Measurements from ENCODE around the gene KCTD17. TPM values are rescaled to one million over a fixed set of nuclear protein-coding genes. Genes with fewer than 3 reads are reported as not detected.
A peak's percentile ranks its signal among the peaks of the same experiment; 100 is the strongest.

KCTD17 gene
- total RNA-seq, 1 experiment from 2014 or later, result 19.8 TPM

DNA sequence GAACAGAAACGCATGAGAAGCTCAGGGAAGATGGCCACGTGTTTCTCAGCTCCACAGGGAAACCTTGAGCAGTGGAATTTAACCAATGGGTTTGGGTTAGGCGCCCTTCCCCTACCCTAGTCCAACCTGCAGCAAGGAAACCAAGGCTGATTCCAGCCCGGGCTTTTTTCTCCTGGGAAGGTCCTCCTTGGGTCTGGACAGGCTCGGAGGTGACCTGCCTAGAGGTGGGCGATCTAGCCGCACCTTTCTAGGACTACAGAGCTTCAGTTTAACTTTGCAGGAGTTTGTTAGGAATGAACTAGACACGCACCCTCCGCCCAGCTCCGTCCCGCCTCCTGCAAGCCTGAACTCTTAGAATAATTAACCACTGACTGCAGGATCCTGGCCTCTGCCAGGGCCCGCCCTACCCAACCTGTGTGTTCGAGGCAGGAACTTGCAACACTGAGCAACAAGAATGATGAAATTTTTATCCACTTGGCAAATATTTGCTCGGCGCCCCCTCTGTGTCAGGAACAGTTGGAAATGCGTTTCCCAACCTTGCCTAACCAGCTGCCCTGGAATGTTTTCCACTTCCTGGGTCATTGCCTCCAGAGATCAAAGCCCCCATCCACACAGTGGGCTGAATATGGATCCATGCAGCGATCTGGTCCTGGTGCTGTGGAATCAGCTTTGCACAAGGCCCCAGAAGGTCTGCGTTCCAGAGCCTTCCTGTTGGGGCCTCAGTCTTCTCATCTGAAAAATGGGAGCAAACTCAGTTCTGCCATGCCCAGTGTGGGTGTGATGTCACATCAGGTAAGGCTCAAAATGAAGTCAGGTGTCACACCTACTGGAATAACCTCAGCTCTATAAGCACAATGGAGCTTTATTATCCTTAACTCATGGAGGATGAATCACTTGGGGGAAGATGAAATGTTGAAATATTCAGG lies 18.7 kb upstream of the KCTD17 start:
- CTCF ChIA-PET, result interaction anchor here (0.5 to 4.5 kb wide), 13 partner anchors 12 to 1272 kb away, joined by 3 to 46 read pairs (median 4); partner anchors contain the start of gene KCTD17
- DNase-seq, result peak; percentile 91
- no TSS peak for BruUV-seq (replicated peaks)
- no peaks in the 10 kb centered on the region for H3K27me3 Mint-ChIP-seq (ENCODE audit: unreplicated experiment)
- peaks cover 45% of the 10 kb centered on the region for H3K36me3 Mint-ChIP-seq (ENCODE audit: insufficient read depth, unreplicated experiment)
- H3K27ac Mint-ChIP-seq (ENCODE audit: unreplicated experiment), result peak overlapping the region; percentile 100
- no peaks in the 10 kb centered on the region for H3K9me3 Mint-ChIP-seq (ENCODE audit: low read depth, unreplicated experiment)
- intact Hi-C loops (cut with micrococcal nuclease; ENCODE audit: unreplicated experiment), result no loop called here
- H3K4me3 Mint-ChIP-seq (ENCODE audit: low read depth, unreplicated experiment), result peak overlapping the region; percentile 63
- H3K4me1 Mint-ChIP-seq (ENCODE audit: low read depth, unreplicated experiment), result peaks cover 52% of the 10 kb centered on the region
- TF ChIP-seq, protein P1, sequence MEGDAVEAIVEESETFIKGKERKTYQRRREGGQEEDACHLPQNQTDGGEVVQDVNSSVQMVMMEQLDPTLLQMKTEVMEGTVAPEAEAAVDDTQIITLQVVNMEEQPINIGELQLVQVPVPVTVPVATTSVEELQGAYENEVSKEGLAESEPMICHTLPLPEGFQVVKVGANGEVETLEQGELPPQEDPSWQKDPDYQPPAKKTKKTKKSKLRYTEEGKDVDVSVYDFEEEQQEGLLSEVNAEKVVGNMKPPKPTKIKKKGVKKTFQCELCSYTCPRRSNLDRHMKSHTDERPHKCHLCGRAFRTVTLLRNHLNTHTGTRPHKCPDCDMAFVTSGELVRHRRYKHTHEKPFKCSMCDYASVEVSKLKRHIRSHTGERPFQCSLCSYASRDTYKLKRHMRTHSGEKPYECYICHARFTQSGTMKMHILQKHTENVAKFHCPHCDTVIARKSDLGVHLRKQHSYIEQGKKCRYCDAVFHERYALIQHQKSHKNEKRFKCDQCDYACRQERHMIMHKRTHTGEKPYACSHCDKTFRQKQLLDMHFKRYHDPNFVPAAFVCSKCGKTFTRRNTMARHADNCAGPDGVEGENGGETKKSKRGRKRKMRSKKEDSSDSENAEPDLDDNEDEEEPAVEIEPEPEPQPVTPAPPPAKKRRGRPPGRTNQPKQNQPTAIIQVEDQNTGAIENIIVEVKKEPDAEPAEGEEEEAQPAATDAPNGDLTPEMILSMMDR (IDR thresholded peaks at IDR 0.05; ENCODE audit: unreplicated experiment), result no peak

DNA sequence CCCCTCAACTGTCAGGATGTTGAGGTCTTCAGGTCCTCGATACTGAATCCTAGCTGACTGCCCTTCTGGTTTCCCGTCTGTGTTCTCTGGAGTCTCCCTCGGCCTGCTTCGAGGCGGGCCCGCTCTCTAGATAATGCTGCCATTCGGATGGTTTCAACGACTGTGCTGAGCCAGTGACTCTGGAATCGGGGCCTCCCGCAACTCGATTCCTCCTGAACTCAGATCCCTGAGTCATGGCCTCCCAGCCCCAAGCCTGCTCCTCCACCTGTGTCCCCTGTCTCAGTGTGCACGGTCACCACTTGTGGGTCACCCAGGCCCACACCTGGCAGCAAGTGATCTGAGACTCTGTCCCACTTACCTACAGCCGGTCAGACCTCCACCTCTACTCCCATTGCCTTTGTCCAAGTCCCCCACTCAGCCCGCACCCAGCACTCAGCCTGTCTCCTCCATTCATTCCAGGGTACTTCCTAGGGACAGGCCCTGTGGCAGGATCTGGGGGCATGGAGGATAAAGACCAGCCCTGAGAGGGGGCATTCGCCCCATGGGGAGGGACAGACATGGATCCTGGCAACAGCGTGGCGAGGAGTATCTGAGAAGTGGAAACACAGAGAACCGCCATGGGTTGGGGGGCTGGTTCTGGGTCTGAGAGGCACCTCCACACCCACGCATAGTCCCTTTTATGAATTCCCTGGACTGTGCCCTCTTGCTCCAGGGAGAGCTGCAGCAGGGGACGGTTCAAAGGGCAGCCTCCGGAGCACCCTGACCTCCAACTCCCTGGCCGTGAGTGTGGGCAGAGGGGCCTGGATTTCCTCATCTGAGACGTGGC lies 17.7 kb upstream of the KCTD17 start:
- TF ChIP-seq, protein P1 (IDR thresholded peaks at IDR 0.05; ENCODE audit: unreplicated experiment), result no peak
- CTCF ChIA-PET, result interaction anchor here (1.0 to 4.5 kb wide), 4 partner anchors 11 to 21 kb away, joined by 4 to 46 read pairs (median 8); partner anchors contain the start of gene KCTD17
- Mint-ChIP-seq H3K36me3 (ENCODE audit: insufficient read depth, unreplicated experiment) (peaks cover 42% of the 10 kb centered on the region), H3K9me3 (ENCODE audit: low read depth, unreplicated experiment) (no peaks in the 10 kb centered on the region), H3K27ac (ENCODE audit: unreplicated experiment) (peak overlapping the region; percentile 100), H3K27me3 (ENCODE audit: unreplicated experiment) (no peaks in the 10 kb centered on the region), H3K4me1 (ENCODE audit: low read depth, unreplicated experiment) (peaks cover 52% of the 10 kb centered on the region), H3K4me3 (ENCODE audit: low read depth, unreplicated experiment) (peak overlapping the region; percentile 63)
- intact Hi-C loops (cut with micrococcal nuclease; ENCODE audit: unreplicated experiment), result no loop called here
- TSS peak; percentile 16 for BruUV-seq (replicated peaks)
- DNase-seq, result no peak

- no peaks in the 10 kb centered on the region for H3K27me3 Mint-ChIP-seq (ENCODE audit: unreplicated experiment)
- H3K4me1 Mint-ChIP-seq (ENCODE audit: low read depth, unreplicated experiment), result peaks cover 63% of the 10 kb centered on the region
- no peaks in the 10 kb centered on the region for H3K9me3 Mint-ChIP-seq (ENCODE audit: low read depth, unreplicated experiment)
- CTCF ChIA-PET, result interaction anchor here (0.7 kb wide), 1 partner anchor 197 kb away, joined by 5 read pairs; no protein-coding TSS in a partner anchor
- TF ChIP-seq, protein P1 (IDR thresholded peaks at IDR 0.05; ENCODE audit: unreplicated experiment), result no peak
- no peak overlapping the region for H3K27ac Mint-ChIP-seq (ENCODE audit: unreplicated experiment)
- DNase-seq, result no peak
- intact Hi-C loops (cut with micrococcal nuclease; ENCODE audit: unreplicated experiment), result no loop called here
- peaks cover 24% of the 10 kb centered on the region for H3K36me3 Mint-ChIP-seq (ENCODE audit: insufficient read depth, unreplicated experiment)
- H3K4me3 Mint-ChIP-seq (ENCODE audit: low read depth, unreplicated experiment), result no peak overlapping the region
- no TSS peak for BruUV-seq (replicated peaks)
Observed at GRCh38 chr22:37036655-37037377, 14.7 kb upstream of the KCTD17 start.

GRCh38 chr22:37037669-37038068 lies 13.9 kb upstream of the KCTD17 start:
- BruUV-seq (replicated peaks), result no TSS peak
- intact Hi-C loops (cut with micrococcal nuclease; ENCODE audit: unreplicated experiment), result no loop called here

More at GRCh38 chr22:37037669-37038068, 13.9 kb upstream of the KCTD17 start:
- TF ChIP-seq, protein P1 (IDR thresholded peaks at IDR 0.05; ENCODE audit: unreplicated experiment), result no peak
- no peak overlapping the region for H3K4me3 Mint-ChIP-seq (ENCODE audit: low read depth, unreplicated experiment)
- H3K4me1 Mint-ChIP-seq (ENCODE audit: low read depth, unreplicated experiment), result peaks cover 55% of the 10 kb centered on the region
- CTCF ChIA-PET, result no interaction called here
- no peaks in the 10 kb centered on the region for H3K27me3 Mint-ChIP-seq (ENCODE audit: unreplicated experiment)
- H3K27ac Mint-ChIP-seq (ENCODE audit: unreplicated experiment), result no peak overlapping the region
- no peak for DNase-seq
- peaks cover 15% of the 10 kb centered on the region for H3K36me3 Mint-ChIP-seq (ENCODE audit: insufficient read depth, unreplicated experiment)
- no peaks in the 10 kb centered on the region for H3K9me3 Mint-ChIP-seq (ENCODE audit: low read depth, unreplicated experiment)

Measured in Calu3 (cell line).